ENCODE results near the gene DENND6B.
"Not testable (repeated sequence)": the region's sequence is repeated elsewhere in the genome, so short reads cannot be mapped to it uniquely, and the experiment has no call there.

DNA sequence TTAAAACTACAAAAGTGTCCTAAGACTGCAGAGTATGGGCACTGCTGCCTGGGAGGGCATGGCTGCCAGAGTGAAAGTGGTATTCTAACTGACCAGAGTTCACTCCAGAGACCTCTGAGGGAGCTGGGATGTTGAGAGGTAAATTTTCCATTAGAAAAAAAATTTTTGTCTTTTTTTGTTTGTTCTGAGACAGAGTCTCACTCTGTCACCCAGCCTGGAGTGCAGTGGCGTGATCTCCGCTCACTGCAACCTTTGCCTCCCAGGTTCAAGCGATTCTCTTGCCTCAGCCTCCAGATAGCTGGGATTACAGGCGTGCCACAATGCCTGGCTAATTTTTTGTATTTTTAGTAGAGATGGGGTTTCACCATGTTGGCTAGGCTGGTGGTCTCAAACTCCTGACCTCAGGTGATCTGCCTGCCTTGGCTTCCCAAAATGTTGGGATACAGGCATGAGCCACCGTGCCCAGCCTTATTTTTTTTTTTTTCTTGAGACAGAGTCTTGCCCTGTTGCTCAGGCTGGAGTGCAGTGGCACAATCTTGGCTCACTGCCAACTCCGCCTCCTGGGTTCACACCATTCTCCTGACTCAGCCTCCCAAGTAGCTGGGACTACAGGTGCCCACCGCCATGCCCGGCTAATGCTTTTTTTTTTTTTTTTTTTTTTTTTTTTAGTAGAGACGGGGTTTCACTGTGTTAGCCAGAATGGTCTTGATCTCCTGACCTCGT, 4.3 kb downstream of the DENND6B start:
- TF ChIP-seq, protein P1, sequence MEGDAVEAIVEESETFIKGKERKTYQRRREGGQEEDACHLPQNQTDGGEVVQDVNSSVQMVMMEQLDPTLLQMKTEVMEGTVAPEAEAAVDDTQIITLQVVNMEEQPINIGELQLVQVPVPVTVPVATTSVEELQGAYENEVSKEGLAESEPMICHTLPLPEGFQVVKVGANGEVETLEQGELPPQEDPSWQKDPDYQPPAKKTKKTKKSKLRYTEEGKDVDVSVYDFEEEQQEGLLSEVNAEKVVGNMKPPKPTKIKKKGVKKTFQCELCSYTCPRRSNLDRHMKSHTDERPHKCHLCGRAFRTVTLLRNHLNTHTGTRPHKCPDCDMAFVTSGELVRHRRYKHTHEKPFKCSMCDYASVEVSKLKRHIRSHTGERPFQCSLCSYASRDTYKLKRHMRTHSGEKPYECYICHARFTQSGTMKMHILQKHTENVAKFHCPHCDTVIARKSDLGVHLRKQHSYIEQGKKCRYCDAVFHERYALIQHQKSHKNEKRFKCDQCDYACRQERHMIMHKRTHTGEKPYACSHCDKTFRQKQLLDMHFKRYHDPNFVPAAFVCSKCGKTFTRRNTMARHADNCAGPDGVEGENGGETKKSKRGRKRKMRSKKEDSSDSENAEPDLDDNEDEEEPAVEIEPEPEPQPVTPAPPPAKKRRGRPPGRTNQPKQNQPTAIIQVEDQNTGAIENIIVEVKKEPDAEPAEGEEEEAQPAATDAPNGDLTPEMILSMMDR (IDR thresholded peaks at IDR 0.05; ENCODE audit: low read depth, low read length), result not testable (repeated sequence)
- not testable (repeated sequence) for TF ChIP-seq POLR2A (IDR thresholded peaks at IDR 0.05; ENCODE audit: extremely low read depth, insufficient read length)
